Mucosa of descending colon (tissue), 3 donors: Measurements from ENCODE around the gene SCN5A. TPM values are rescaled to one million over a fixed set of nuclear protein-coding genes. Genes with fewer than 3 reads are reported as not detected.

ENCODE experiments used
- ATAC-seq: fragments of 200-7000 bp; cut with Tn5 transposase; one replicate; pipeline ENCODE4 v1.9.1; 2020; ENCODE audit warnings: mild to moderate bottlenecking, moderate library complexity
- DNase-seq, 3 donors: peaks; one replicate each; pipeline ENCODE4 v3.0.0-alpha.2; 2020
- H3K36me3 ChIP-seq: fragments of 200-600 bp; one replicate; pipeline ENCODE4 v1.8.0; 2021; ENCODE audit warnings: low read depth, mild to moderate bottlenecking
- H3K4me1 ChIP-seq: fragments of 200-600 bp; one replicate; pipeline ENCODE4 v1.8.0; 2021; ENCODE audit warnings: low read depth, mild to moderate bottlenecking
- H3K4me3 ChIP-seq: fragments of 200-600 bp; one replicate; pipeline ENCODE4 v1.8.0; 2021; ENCODE audit warnings: mild to moderate bottlenecking
- H3K9me3 ChIP-seq: fragments of 200-600 bp; one replicate; pipeline ENCODE4 v1.8.0; 2021; ENCODE audit warnings: mild to moderate bottlenecking
- CTCF ChIP-seq: fragments of 200-600 bp; IDR thresholded peaks from one replicate; pipeline ENCODE4 v1.8.0; 2022; ENCODE audit warnings: antibody characterized with exemption, mild to moderate bottlenecking
- intact Hi-C, 2 donors: fragments of 100-400 bp; cut with DNase I in 1 of 2; cut with micrococcal nuclease in 1 of 2; formaldehyde crosslinking; loops; one replicate each; pipeline versions ENCODE4 v1.11.0 to v1.11.1; 2022; cut with DNase I, micrococcal nuclease
- total RNA-seq, 3 donors: library from RNA; stranded (reverse); fragmentation: NEBNext Ultra II Directional in 2 of 3; extraction: Animal tissue kit (Norgen Biotek cat#: 25700) in 2 of 3; gene quantifications; one replicate each; pipeline versions ENCODE4 v1.2.1 to v1.2.4, GENCODE V29; 2021 to 2023
- donor health status: DM: no; HTN: no; CAD: no; lungs with moderate emphysema.
- donor health status: DM: no; HTN: no; CAD: no.
- donor health status: DM: no; HTN: yes; CAD: no.

SCN5A gene
- total RNA-seq, 3 donors from 2014 or later, result 0.31 to 1.3 (median 0.32) TPM

- H3K4me3 ChIP-seq, result no peak overlapping the region
- H3K9me3 ChIP-seq, result no peaks in the 10 kb centered on the region
- DNase-seq (no peak), ATAC-seq (no peak)
- no peaks in the 10 kb centered on the region for H3K4me1 ChIP-seq
- intact Hi-C loops, result no loop called here
- H3K36me3 ChIP-seq, result no peaks in the 10 kb centered on the region
- TF ChIP-seq CTCF, result no peak
Measured at GRCh38 chr3:38578551-38578950, 70.9 kb downstream of the SCN5A start.

GRCh38 chr3:38578081-38578475 lies 71.4 kb downstream of the SCN5A start:
- DNase-seq, result no peak
- no peak for ATAC-seq
- Histone ChIP-seq H3K4me3 (no peak overlapping the region), H3K4me1 (no peaks in the 10 kb centered on the region), H3K36me3 (no peaks in the 10 kb centered on the region), H3K9me3 (no peaks in the 10 kb centered on the region)
- no peak for TF ChIP-seq CTCF
- intact Hi-C loops, result no loop called here

- Histone ChIP-seq H3K4me1 (no peaks in the 10 kb centered on the region), H3K9me3 (no peaks in the 10 kb centered on the region), H3K4me3 (no peak overlapping the region), H3K36me3 (no peaks in the 10 kb centered on the region)
- TF ChIP-seq CTCF, result no peak
- intact Hi-C loops, result no loop called here
- ATAC-seq (no peak), DNase-seq (no peak)
Measured at GRCh38 chr3:38577371-38578080, 72.0 kb downstream of the SCN5A start.

DNA sequence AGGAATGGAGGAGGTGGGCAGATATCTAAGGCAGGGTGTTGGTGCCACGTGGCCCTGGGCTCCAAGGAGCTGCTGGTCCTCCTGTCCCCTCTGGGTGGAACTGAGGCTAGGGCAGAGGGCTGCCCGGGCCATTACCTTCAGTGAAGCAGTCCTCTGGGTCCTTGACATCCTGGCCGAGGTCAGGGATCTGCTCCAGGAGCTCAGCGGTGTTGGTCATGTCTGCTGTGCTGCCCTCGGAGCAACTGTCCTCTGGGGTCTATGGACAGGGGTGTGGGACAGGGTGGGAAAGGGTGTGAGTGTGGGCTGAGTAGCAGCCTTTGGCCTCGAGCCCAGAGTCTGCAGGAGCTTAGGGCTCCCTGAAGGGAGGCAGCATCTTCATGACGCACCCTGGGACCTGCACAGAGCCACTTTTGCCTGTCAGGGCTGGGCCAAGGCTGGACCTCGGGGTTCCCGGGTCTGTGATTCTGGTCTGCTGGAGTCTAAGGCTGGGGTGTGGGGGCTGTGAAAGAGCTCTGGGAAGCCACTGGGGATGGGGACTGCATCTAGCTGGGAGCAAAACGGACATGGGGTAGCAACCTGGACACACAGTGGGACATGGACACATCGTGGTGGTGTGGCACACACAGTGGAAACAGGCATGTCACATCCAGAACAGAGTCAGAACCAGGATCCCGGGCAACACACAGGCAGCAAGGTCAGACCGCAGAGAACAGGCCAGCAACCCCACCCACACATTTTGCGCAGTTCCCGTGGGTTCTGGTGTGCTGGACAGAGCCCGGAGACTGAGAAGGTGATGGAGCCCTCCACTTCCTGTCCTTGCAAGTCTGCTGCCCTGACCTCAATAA lies 72.7 kb downstream of the SCN5A start:
- TF ChIP-seq CTCF, result no peak
- no peak for ATAC-seq
- DNase-seq, result peak in 1 of 3 donors; percentile 24
- Histone ChIP-seq H3K9me3 (no peaks in the 10 kb centered on the region), H3K36me3 (no peaks in the 10 kb centered on the region), H3K4me3 (no peak overlapping the region), H3K4me1 (no peaks in the 10 kb centered on the region)
- intact Hi-C loops, result no loop called here

DNA sequence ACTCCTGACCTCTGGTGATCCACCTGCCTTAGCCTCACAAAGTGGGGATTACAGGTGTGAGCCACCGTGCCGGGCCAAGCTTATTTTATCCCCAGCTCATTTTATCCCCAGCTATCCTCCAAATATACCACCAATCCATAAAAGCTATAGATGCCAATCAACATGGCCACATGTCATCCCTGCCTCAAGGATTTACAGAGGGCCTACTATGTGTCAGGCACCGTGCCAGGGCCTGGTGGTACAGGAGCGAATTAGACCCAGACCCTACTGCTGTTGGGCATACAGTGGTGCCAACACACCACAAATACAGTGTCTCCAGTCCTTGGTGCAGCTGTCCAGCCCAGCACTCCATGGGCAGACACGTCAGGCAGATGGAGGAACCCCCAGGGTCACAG lies 73.4 kb downstream of the SCN5A start:
- intact Hi-C loops, result no loop called here
- Histone ChIP-seq H3K4me1 (no peaks in the 10 kb centered on the region), H3K36me3 (no peaks in the 10 kb centered on the region), H3K4me3 (no peak overlapping the region), H3K9me3 (no peaks in the 10 kb centered on the region)
- DNase-seq (peak in 1 of 3 donors; percentile 29), ATAC-seq (no peak)
- TF ChIP-seq CTCF, result no peak
